Endothelial cell of umbilical vein (primary cell): ENCODE data around the gene THRSP. TPM values are rescaled to one million over a fixed set of nuclear protein-coding genes. Genes with fewer than 3 reads are reported as not detected.

Source experiments
- BruUV-seq: library from RNA; stranded (reverse); fragments of 400-500 nt; replicated peaks from 2 replicates; lab custom pipeline; 2021; lab: Mats Ljungman, UMichigan
- CTCF ChIA-PET: fragments of 300-600, 350-600 bp; sonication (Branson Sonifier 250); formaldehyde crosslinking; loops from one replicate; lab custom pipeline; 2021; ENCODE audit warnings: antibody characterized with exemption, inconsistent platforms; lab: Charles Lee
- POLR2A ChIA-PET: fragments of 300-600, 350-600 bp; sonication (Branson Sonifier 250); formaldehyde crosslinking; loops from one replicate; lab custom pipeline; 2021; ENCODE audit warnings: antibody characterized with exemption, inconsistent platforms; lab: Charles Lee
- DNase-seq: peaks from one replicate; pipeline ENCODE4 v3.0.0-alpha.2; 2011; ENCODE audit warnings: low read depth, low spot score
- FAIRE-seq: peaks from 2 replicates; lab custom pipeline; 2011; peaks lifted over from hg19 to GRCh38; lab: Jason Lieb, UNC
- H2AFZ ChIP-seq: 2 replicates; pipeline ENCODE4 v1.6.0; 2012; ENCODE audit warnings: low read depth, low read length, control low read depth, inconsistent platforms
- H3K27ac ChIP-seq: 2 replicates; pipeline ENCODE4 v1.5.1; 2011; ENCODE audit warnings: low read depth, mild to moderate bottlenecking, control low read depth, low read length, moderate library complexity; ENCODE audit not compliant: insufficient read depth
- H3K27me3 ChIP-seq, 2 experiments: 2 replicates each; pipeline versions ENCODE4 v1.6.0 to v1.6.1; 2011; ENCODE audit warnings: low read length in 2 of 2, mixed read lengths in 1 of 2; ENCODE audit not compliant: control insufficient read depth in 2 of 2, insufficient read depth in 2 of 2
- H3K36me3 ChIP-seq, 2 experiments: 2 replicates in 1 of 2; 3 replicates in 1 of 2; pipeline ENCODE4 v1.5.1; 2011; ENCODE audit warnings: low read length in 2 of 2, mild to moderate bottlenecking in 1 of 2, moderate library complexity in 1 of 2; ENCODE audit not compliant: control insufficient read depth in 2 of 2, insufficient read depth in 2 of 2; ENCODE audit errors: extremely low read depth in 1 of 2
- H3K4me1 ChIP-seq: 3 replicates; pipeline ENCODE4 v1.5.1; 2011; ENCODE audit warnings: mild to moderate bottlenecking, low read length; ENCODE audit not compliant: control insufficient read depth, insufficient read depth; ENCODE audit errors: extremely low read depth
- H3K4me2 ChIP-seq: 2 replicates; pipeline ENCODE4 v1.6.1; 2011; ENCODE audit warnings: low read length, control low read depth, mixed read lengths; ENCODE audit not compliant: insufficient read depth
- H3K4me3 ChIP-seq, 3 experiments: fragments of 200-600 bp in 1 of 3; sonication (generic), shearing (Covaris generic) in 1 of 3; replicated peaks in 1 of 3; 2 replicates each; pipeline ENCODE4 v1.5.1; 2011 to 2016; ENCODE audit warnings: control low read depth in 3 of 3, low read length in 3 of 3, mild to moderate bottlenecking in 2 of 3, inconsistent platforms in 1 of 3, low read depth in 1 of 3, moderate library complexity in 1 of 3; ENCODE audit not compliant: insufficient read depth in 1 of 3
- H3K79me2 ChIP-seq: 2 replicates; pipeline ENCODE4 v1.6.0; 2012; ENCODE audit warnings: low read length, inconsistent platforms; ENCODE audit not compliant: control insufficient read depth, insufficient read depth
- H3K9ac ChIP-seq: replicated peaks from 2 replicates; pipeline ENCODE3; 2011; ENCODE audit warnings: low read length, control low read depth; ENCODE audit not compliant: insufficient read depth; ENCODE audit errors: extremely low read depth
- H3K9me1 ChIP-seq: replicated peaks from 3 replicates; pipeline ENCODE4 v1.6.0; 2011; ENCODE audit warnings: mild to moderate bottlenecking, low read length; ENCODE audit not compliant: control insufficient read depth, insufficient read depth; ENCODE audit errors: extremely low read depth
- H3K9me3 ChIP-seq: replicated peaks from 2 replicates; pipeline ENCODE4 v1.5.1; 2012; ENCODE audit warnings: low read length, inconsistent platforms; ENCODE audit not compliant: control insufficient read depth, insufficient read depth
- H4K20me1 ChIP-seq: replicated peaks from 2 replicates; pipeline ENCODE3; 2011; ENCODE audit warnings: mild to moderate bottlenecking, low read length; ENCODE audit not compliant: control insufficient read depth, insufficient read depth; ENCODE audit errors: extremely low read depth
- CTCF ChIP-seq, 2 donors: IDR thresholded peaks; 1 replicate in 1 of 2; 2 replicates in 1 of 2; pipeline ENCODE4 v1.5.1; 2011; ENCODE audit warnings: low read length in 2 of 2, mild to moderate bottlenecking in 2 of 2, moderate library complexity in 2 of 2, control low read depth in 1 of 2, inconsistent platforms in 1 of 2, low read depth in 1 of 2; ENCODE audit not compliant: insufficient read depth in 1 of 2; ENCODE audit errors: extremely low read depth in 1 of 2
- EZH2 ChIP-seq: IDR thresholded peaks from 2 replicates; pipeline ENCODE4 v1.6.1; 2012; ENCODE audit warnings: borderline replicate concordance, low read depth, mild to moderate bottlenecking, moderate library complexity, low read length, inconsistent platforms; ENCODE audit not compliant: severe bottlenecking
- FOS ChIP-seq: IDR thresholded peaks from 2 replicates; pipeline ENCODE4 v1.6.1; 2011; ENCODE audit warnings: mild to moderate bottlenecking, low read length, moderate library complexity, borderline replicate concordance; ENCODE audit not compliant: insufficient read depth
- GATA2 ChIP-seq: IDR thresholded peaks from 2 replicates; pipeline ENCODE4 v1.7.0; 2011; ENCODE audit warnings: low read depth, mild to moderate bottlenecking, moderate library complexity, mixed read lengths, low read length; ENCODE audit not compliant: insufficient read length, insufficient read depth
- JUN ChIP-seq: IDR thresholded peaks from 2 replicates; pipeline ENCODE4 v1.6.1; 2011; ENCODE audit warnings: borderline replicate concordance, low read depth; ENCODE audit not compliant: insufficient read length, insufficient read depth
- MYC ChIP-seq: IDR thresholded peaks from one replicate; pipeline ENCODE4 v1.6.1; 2011; ENCODE audit warnings: mild to moderate bottlenecking, low read depth, low read length
- POLR2A ChIP-seq: IDR thresholded peaks from 2 replicates; pipeline ENCODE4 v1.6.1; 2012; ENCODE audit warnings: low read depth, mild to moderate bottlenecking, control low read depth, low read length
- POLR2AphosphoS5 ChIP-seq: IDR thresholded peaks from 2 replicates; pipeline ENCODE4 v1.6.1; 2012; ENCODE audit warnings: low read depth, mild to moderate bottlenecking, control low read depth, low read length, moderate library complexity; ENCODE audit not compliant: insufficient read depth
- dilution Hi-C: fragments of 300-500 bp; cut with MboI; formaldehyde crosslinking; loops from one replicate; pipeline ENCODE4 v1.15.0; 2019; ENCODE audit warnings: low sequenced_read_pairs; ENCODE audit not compliant: extremely low pct_ligation_motif_present
- intact Hi-C: fragments of 100-400 bp; cut with micrococcal nuclease; formaldehyde crosslinking; loops from one replicate; pipeline ENCODE4 v1.10.0; 2022
- polyA plus RNA-seq, 4 experiments: library from polyadenylated mRNA; depleted of rRNA in 3 of 4; stranded (reverse) in 3 of 4; unstranded in 1 of 4; fragments of >200 nt; gene quantifications; 2 replicates each; pipeline versions ENCODE4 v1.2.1 to v1.2.3, GENCODE V29; 2011 to 2012; ENCODE audit warnings: missing spikeins in 1 of 4
- total RNA-seq: library from RNA; stranded (reverse); gene quantifications from 2 replicates; pipeline ENCODE4 v1.2.3, GENCODE V29; 2021
- TF ChIP-seq, protein P1 (sequence below): IDR thresholded peaks from 2 replicates; pipeline ENCODE4 v1.6.1; 2011; ENCODE audit not compliant: insufficient read depth, insufficient read length

THRSP gene
- total and polyA plus RNA-seq, 2 donors (not counting 3 experiments of a cell fraction or from before 2014, with no cell fraction given): not detected

DNA sequence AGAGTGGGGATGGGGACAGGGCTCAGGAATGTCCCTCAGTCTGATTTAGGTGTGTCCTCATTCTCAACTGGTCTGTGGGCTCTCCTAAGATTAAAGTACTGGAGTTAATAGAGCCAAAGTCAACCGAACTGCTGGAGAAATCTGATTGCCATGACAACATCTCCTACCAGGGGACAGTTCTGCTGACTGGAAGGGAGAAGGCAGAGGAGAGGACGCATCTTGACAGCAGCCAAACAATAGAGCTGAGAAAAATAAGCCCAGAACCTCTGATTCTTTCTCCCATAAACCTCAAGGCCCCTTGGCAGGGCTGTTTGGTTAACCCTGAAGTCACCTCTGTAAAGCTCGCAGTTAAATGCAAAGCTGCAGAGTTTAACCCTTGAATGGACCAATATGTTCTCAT, 43.4 kb upstream of the THRSP start:
- TF ChIP-seq POLR2A: no peak
- TF ChIP-seq CTCF (IDR thresholded peaks at IDR 0.05; ENCODE audit: extremely low read depth in 1 of 2, insufficient read depth in 1 of 2, low read depth in 1 of 2, low read length in 2 of 2): no peak
- TF ChIP-seq EZH2: no peak
- TF ChIP-seq, protein P1, sequence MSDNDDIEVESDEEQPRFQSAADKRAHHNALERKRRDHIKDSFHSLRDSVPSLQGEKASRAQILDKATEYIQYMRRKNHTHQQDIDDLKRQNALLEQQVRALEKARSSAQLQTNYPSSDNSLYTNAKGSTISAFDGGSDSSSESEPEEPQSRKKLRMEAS: no peak
- TF ChIP-seq GATA2: no peak
- TF ChIP-seq POLR2AphosphoS5: no peak
- TF ChIP-seq JUN: no peak
- TF ChIP-seq FOS: no peak
- TF ChIP-seq MYC: no peak
- no peak overlapping the region for H3K9ac ChIP-seq
- H3K4me1 ChIP-seq: peaks cover 5% of the 10 kb centered on the region
- no peaks in the 10 kb centered on the region for H3K9me1 ChIP-seq
- no TSS peak for BruUV-seq
- CTCF ChIA-PET: interaction anchor here (0.7 to 3.4 kb wide), 6 partner anchors 8 to 26 kb away, joined by 3 to 12 read pairs (median 6); no protein-coding TSS in a partner anchor
- H3K4me2 ChIP-seq: no peak overlapping the region
- FAIRE-seq (no peak), DNase-seq (no peak)
- H3K27me3 ChIP-seq: no peaks in the 10 kb centered on the region
- no peak overlapping the region for H2AFZ ChIP-seq
- no peak overlapping the region for H3K27ac ChIP-seq
- no peaks in the 10 kb centered on the region for H3K36me3 ChIP-seq
- intact Hi-C loops: no loop called here
- H3K9me3 ChIP-seq: no peaks in the 10 kb centered on the region
- no peaks in the 10 kb centered on the region for H3K79me2 ChIP-seq
- no peak overlapping the region for H3K4me3 ChIP-seq
- H4K20me1 ChIP-seq: no peaks in the 10 kb centered on the region
- POLR2A ChIA-PET: no interaction called here
- dilution Hi-C loops: no loop called here
